Measurements from ENCODE around the gene GRM4.
A peak's percentile ranks its signal among the peaks of the same experiment; 100 is the strongest.
"Not testable (repeated sequence)": the region's sequence is repeated elsewhere in the genome, so short reads cannot be mapped to it uniquely, and the experiment has no call there.

GRM4 gene

GRCh38 chr6:34146021-34146782 lies at the start of gene GRM4:
TSS of gene GRM4 (minus strand) at chr6:34146087. CDS start at chr6:34133496, 12,591 bp downstream.
- Histone ChIP-seq H3K27ac (ENCODE audit: low read length) (no peak within 1 kb of the TSS), H3K4me3 (ENCODE audit: low read depth in 1 of 2, low read length in 2 of 2) (peak within 1 kb of the TSS; percentile 11 to 62), H3K9me3 (ENCODE audit: control insufficient read depth in 1 of 2, low read length in 2 of 2) (no peaks in the 10 kb centered on the region), H3K36me3 (ENCODE audit: control insufficient read depth in 1 of 2, insufficient read depth in 2 of 2, low read length in 2 of 2) (no peaks in the 10 kb centered on the region), H3K27me3 (ENCODE audit: low read depth, low read length) (peaks cover 44% of the 10 kb centered on the region), H3K4me1 (ENCODE audit: control insufficient read depth in 1 of 2, insufficient read depth in 2 of 2, low read length in 2 of 2) (peaks cover 4 to 29% of the 10 kb centered on the region in 2 donors)

- peaks cover 0 to 10% of the 10 kb centered on the region in 2 donors for H3K4me1 ChIP-seq (ENCODE audit: control insufficient read depth in 1 of 2, insufficient read depth in 2 of 2, low read length in 2 of 2)
Observed at GRCh38 chr6:34194772-34195171, 48.9 kb upstream of the GRM4 start.

GRCh38 chr6:34190504-34191122 lies 44.7 kb upstream of the GRM4 start:
- Histone ChIP-seq H3K27ac (ENCODE audit: low read length) (no peak overlapping the region), H3K9me3 (ENCODE audit: control insufficient read depth in 1 of 2, low read length in 2 of 2) (no peaks in the 10 kb centered on the region), H3K36me3 (ENCODE audit: control insufficient read depth in 1 of 2, insufficient read depth in 2 of 2, low read length in 2 of 2) (no peaks in the 10 kb centered on the region), H3K27me3 (ENCODE audit: low read depth, low read length) (no peaks in the 10 kb centered on the region), H3K4me3 (ENCODE audit: low read depth in 1 of 2, low read length in 2 of 2) (no peak overlapping the region), H3K4me1 (ENCODE audit: control insufficient read depth in 1 of 2, insufficient read depth in 2 of 2, low read length in 2 of 2) (no peaks in the 10 kb centered on the region)

More at GRCh38 chr6:34194772-34195171, 48.9 kb upstream of the GRM4 start:
- H3K9me3 ChIP-seq (ENCODE audit: control insufficient read depth in 1 of 2, low read length in 2 of 2) = no peaks in the 10 kb centered on the region
- no peaks in the 10 kb centered on the region for H3K27me3 ChIP-seq (ENCODE audit: low read depth, low read length)
- no peak overlapping the region for H3K27ac ChIP-seq (ENCODE audit: low read length)
- no peaks in the 10 kb centered on the region for H3K36me3 ChIP-seq (ENCODE audit: control insufficient read depth in 1 of 2, insufficient read depth in 2 of 2, low read length in 2 of 2)
- H3K4me3 ChIP-seq (ENCODE audit: low read depth in 1 of 2, low read length in 2 of 2) = no peak overlapping the region

- Histone ChIP-seq H3K9me3 (ENCODE audit: control insufficient read depth in 1 of 2, low read length in 2 of 2) (no peaks in the 10 kb centered on the region), H3K27me3 (ENCODE audit: low read depth, low read length) (no peaks in the 10 kb centered on the region), H3K4me1 (ENCODE audit: control insufficient read depth in 1 of 2, insufficient read depth in 2 of 2, low read length in 2 of 2) (no peaks in the 10 kb centered on the region), H3K36me3 (ENCODE audit: control insufficient read depth in 1 of 2, insufficient read depth in 2 of 2, low read length in 2 of 2) (no peaks in the 10 kb centered on the region), H3K4me3 (ENCODE audit: low read depth in 1 of 2, low read length in 2 of 2) (no peak overlapping the region), H3K27ac (ENCODE audit: low read length) (no peak overlapping the region)
Observed at GRCh38 chr6:34189806-34190503, 44.1 kb upstream of the GRM4 start.

- H3K4me3 ChIP-seq (ENCODE audit: low read depth in 1 of 2, low read length in 2 of 2); H3K4me1 ChIP-seq (ENCODE audit: control insufficient read depth in 1 of 2, insufficient read depth in 2 of 2, low read length in 2 of 2); H3K27ac ChIP-seq (ENCODE audit: low read length); H3K36me3 ChIP-seq (ENCODE audit: control insufficient read depth in 1 of 2, insufficient read depth in 2 of 2, low read length in 2 of 2); H3K27me3 ChIP-seq (ENCODE audit: low read depth, low read length); H3K9me3 ChIP-seq (ENCODE audit: control insufficient read depth in 1 of 2, low read length in 2 of 2): not testable (repeated sequence)
Observed at GRCh38 chr6:34184726-34185125, 38.8 kb upstream of the GRM4 start.

- Histone ChIP-seq H3K27me3 (ENCODE audit: low read depth, low read length) (no peaks in the 10 kb centered on the region), H3K4me3 (ENCODE audit: low read depth in 1 of 2, low read length in 2 of 2) (no peak overlapping the region), H3K4me1 (ENCODE audit: control insufficient read depth in 1 of 2, insufficient read depth in 2 of 2, low read length in 2 of 2) (no peaks in the 10 kb centered on the region), H3K9me3 (ENCODE audit: control insufficient read depth in 1 of 2, low read length in 2 of 2) (peaks cover 0 to 8% of the 10 kb centered on the region in 2 donors), H3K27ac (ENCODE audit: low read length) (peak overlapping the region; percentile 10), H3K36me3 (ENCODE audit: control insufficient read depth in 1 of 2, insufficient read depth in 2 of 2, low read length in 2 of 2) (no peaks in the 10 kb centered on the region)
Observed at GRCh38 chr6:34182751-34183531, 37.1 kb upstream of the GRM4 start.

GRCh38 chr6:34181908-34182307 lies 36.0 kb upstream of the GRM4 start:
- Histone ChIP-seq H3K27ac (ENCODE audit: low read length) (no peak overlapping the region), H3K9me3 (ENCODE audit: control insufficient read depth in 1 of 2, low read length in 2 of 2) (peaks cover 0 to 8% of the 10 kb centered on the region in 2 donors), H3K36me3 (ENCODE audit: control insufficient read depth in 1 of 2, insufficient read depth in 2 of 2, low read length in 2 of 2) (no peaks in the 10 kb centered on the region), H3K4me3 (ENCODE audit: low read depth in 1 of 2, low read length in 2 of 2) (no peak overlapping the region), H3K4me1 (ENCODE audit: control insufficient read depth in 1 of 2, insufficient read depth in 2 of 2, low read length in 2 of 2) (no peaks in the 10 kb centered on the region), H3K27me3 (ENCODE audit: low read depth, low read length) (no peaks in the 10 kb centered on the region)

GRCh38 chr6:34179106-34179720 lies 33.3 kb upstream of the GRM4 start:
- H3K27me3 ChIP-seq (ENCODE audit: low read depth, low read length) = no peaks in the 10 kb centered on the region
- H3K4me1 ChIP-seq (ENCODE audit: control insufficient read depth in 1 of 2, insufficient read depth in 2 of 2, low read length in 2 of 2) = no peaks in the 10 kb centered on the region
- H3K27ac ChIP-seq (ENCODE audit: low read length) = no peak overlapping the region
- H3K36me3 ChIP-seq (ENCODE audit: control insufficient read depth in 1 of 2, insufficient read depth in 2 of 2, low read length in 2 of 2) = no peaks in the 10 kb centered on the region
- H3K4me3 ChIP-seq (ENCODE audit: low read depth in 1 of 2, low read length in 2 of 2) = no peak overlapping the region
- peaks cover 0 to 8% of the 10 kb centered on the region in 2 donors for H3K9me3 ChIP-seq (ENCODE audit: control insufficient read depth in 1 of 2, low read length in 2 of 2)

- no peak overlapping the region for H3K4me3 ChIP-seq (ENCODE audit: low read depth in 1 of 2, low read length in 2 of 2)
- no peaks in the 10 kb centered on the region for H3K36me3 ChIP-seq (ENCODE audit: control insufficient read depth in 1 of 2, insufficient read depth in 2 of 2, low read length in 2 of 2)
- peaks cover 0 to 8% of the 10 kb centered on the region in 2 donors for H3K9me3 ChIP-seq (ENCODE audit: control insufficient read depth in 1 of 2, low read length in 2 of 2)
- no peaks in the 10 kb centered on the region for H3K27me3 ChIP-seq (ENCODE audit: low read depth, low read length)
- H3K4me1 ChIP-seq (ENCODE audit: control insufficient read depth in 1 of 2, insufficient read depth in 2 of 2, low read length in 2 of 2) = no peaks in the 10 kb centered on the region
- no peak overlapping the region for H3K27ac ChIP-seq (ENCODE audit: low read length)
Observed at GRCh38 chr6:34178357-34179105, 32.6 kb upstream of the GRM4 start.

- H3K4me3 ChIP-seq (ENCODE audit: low read depth in 1 of 2, low read length in 2 of 2) = no peak overlapping the region
- no peaks in the 10 kb centered on the region for H3K36me3 ChIP-seq (ENCODE audit: control insufficient read depth in 1 of 2, insufficient read depth in 2 of 2, low read length in 2 of 2)
- no peaks in the 10 kb centered on the region for H3K4me1 ChIP-seq (ENCODE audit: control insufficient read depth in 1 of 2, insufficient read depth in 2 of 2, low read length in 2 of 2)
- no peaks in the 10 kb centered on the region for H3K27me3 ChIP-seq (ENCODE audit: low read depth, low read length)
- H3K9me3 ChIP-seq (ENCODE audit: control insufficient read depth in 1 of 2, low read length in 2 of 2) = no peaks in the 10 kb centered on the region
- no peak overlapping the region for H3K27ac ChIP-seq (ENCODE audit: low read length)
Observed at GRCh38 chr6:34177181-34177591, 31.3 kb upstream of the GRM4 start.
